ENCODE results near the gene ANKRD18B. TPM values are rescaled to one million over a fixed set of nuclear protein-coding genes. Genes with fewer than 3 reads are reported as not detected.

The ANKRD18B gene
- not detected in 2 replicates for total RNA-seq

DNA sequence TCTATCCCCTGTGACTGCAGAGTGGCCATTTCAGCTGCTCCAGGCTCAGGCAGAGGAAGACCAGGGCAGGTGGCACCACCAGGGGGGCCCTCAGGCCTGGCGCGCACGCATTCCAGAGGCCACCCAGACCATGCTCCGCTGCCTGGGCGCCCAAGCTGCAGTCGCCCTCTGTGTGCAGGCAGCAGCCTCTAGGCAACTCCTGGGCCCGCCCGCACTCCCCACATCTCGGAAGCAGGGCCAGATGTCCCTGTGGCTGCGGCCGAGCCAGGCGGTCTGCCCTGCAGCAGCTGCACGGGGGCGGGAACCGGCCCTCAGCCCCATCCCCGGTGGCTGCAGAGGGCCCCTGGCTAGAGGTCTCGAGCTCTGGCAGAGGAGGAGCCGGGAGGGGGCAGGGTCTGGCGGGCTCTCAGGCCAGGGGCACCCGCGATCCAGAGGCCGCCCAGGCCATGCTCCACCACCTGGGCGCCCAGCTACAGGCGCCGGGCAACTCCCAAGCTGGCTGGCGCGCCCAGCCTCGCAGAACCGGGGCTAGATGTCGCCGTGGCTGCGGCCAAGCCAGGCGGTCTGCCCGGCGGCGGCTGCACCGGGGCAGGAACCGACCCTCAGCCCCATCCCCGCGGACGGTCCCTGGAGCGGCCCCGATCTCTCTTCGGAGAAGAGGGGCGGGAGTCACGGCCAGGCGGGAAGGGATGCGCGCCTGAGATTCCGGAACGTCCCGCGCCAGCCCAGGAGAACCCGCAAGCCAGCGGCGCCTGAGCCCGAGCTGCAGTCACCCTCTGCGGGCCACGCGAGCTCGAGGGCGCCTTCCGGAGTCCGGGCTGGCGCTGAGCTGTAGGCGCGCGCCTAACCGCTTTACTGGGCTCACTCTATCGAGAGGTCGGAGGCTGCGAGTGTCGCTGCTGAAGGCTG is at the start of gene ANKRD18B:
Gene ANKRD18B, plus strand, starts transcription at position 855 of the 909 bp plus-strand sequence. CDS start 239 bp downstream, outside the sequence.

Other genes starting within 250 kb of the ANKRD18B start
- 20.3 and 21.8 TPM in 2 replicates for gene NFX1, start 233.7 kb upstream of the ANKRD18B start, total RNA-seq
- gene AQP7, start 121.7 kb upstream of the ANKRD18B start, total RNA-seq = 2.9 and 3.7 TPM in 2 replicates
- gene AQP3, start 76.7 kb upstream of the ANKRD18B start, total RNA-seq = 8.5 and 11.2 TPM in 2 replicates
- 23.3 and 26.0 TPM in 2 replicates for gene NOL6, start 50.3 kb upstream of the ANKRD18B start, total RNA-seq